ENCODE data around the gene TPK1. TPM values are rescaled to one million over a fixed set of nuclear protein-coding genes. Genes with fewer than 3 reads are reported as not detected.

TPK1 gene
- total RNA-seq, 1 donor from 2014 or later = 2.2 TPM

GRCh38 chr7:144606261-144606660 is 229.6 kb downstream of the TPK1 start:
- TF ChIP-seq CTCF (IDR thresholded peaks at IDR 0.05; ENCODE audit: unreplicated experiment) = no peak
- no peak for DNase-seq (ENCODE audit: low spot score, unreplicated experiment)
- Mint-ChIP-seq H3K27me3 (no peaks in the 10 kb centered on the region), H3K4me1 (ENCODE audit: low read depth) (no peaks in the 10 kb centered on the region), H3K9me3 (ENCODE audit: low read depth) (no peaks in the 10 kb centered on the region), H3K36me3 (ENCODE audit: insufficient read depth) (no peaks in the 10 kb centered on the region), H3K27ac (no peak overlapping the region), H3K4me3 (ENCODE audit: low read depth) (no peak overlapping the region)

GRCh38 chr7:144596953-144597352 is 238.9 kb downstream of the TPK1 start:
- H3K4me3 Mint-ChIP-seq (ENCODE audit: low read depth) = no peak overlapping the region
- no peak for TF ChIP-seq CTCF (IDR thresholded peaks at IDR 0.05; ENCODE audit: unreplicated experiment)
- no peak overlapping the region for H3K27ac Mint-ChIP-seq
- peaks cover 2% of the 10 kb centered on the region for H3K36me3 Mint-ChIP-seq (ENCODE audit: insufficient read depth)
- H3K9me3 Mint-ChIP-seq (ENCODE audit: low read depth) = peaks cover 23% of the 10 kb centered on the region
- DNase-seq (ENCODE audit: low spot score, unreplicated experiment) = no peak
- H3K27me3 Mint-ChIP-seq = no peaks in the 10 kb centered on the region
- no peaks in the 10 kb centered on the region for H3K4me1 Mint-ChIP-seq (ENCODE audit: low read depth)

GRCh38 chr7:144594580-144594979 is 241.3 kb downstream of the TPK1 start:
- TF ChIP-seq CTCF (IDR thresholded peaks at IDR 0.05; ENCODE audit: unreplicated experiment) = no peak
- H3K27me3 Mint-ChIP-seq = no peaks in the 10 kb centered on the region
- no peak overlapping the region for H3K27ac Mint-ChIP-seq
- peaks cover 23% of the 10 kb centered on the region for H3K9me3 Mint-ChIP-seq (ENCODE audit: low read depth)
- DNase-seq (ENCODE audit: low spot score, unreplicated experiment) = no peak
- no peak overlapping the region for H3K4me3 Mint-ChIP-seq (ENCODE audit: low read depth)
- peaks cover 2% of the 10 kb centered on the region for H3K4me1 Mint-ChIP-seq (ENCODE audit: low read depth)
- H3K36me3 Mint-ChIP-seq (ENCODE audit: insufficient read depth) = peaks cover 2% of the 10 kb centered on the region

- DNase-seq (ENCODE audit: low spot score, unreplicated experiment) = no peak
- Mint-ChIP-seq H3K27me3 (no peaks in the 10 kb centered on the region), H3K36me3 (ENCODE audit: insufficient read depth) (no peaks in the 10 kb centered on the region), H3K4me1 (ENCODE audit: low read depth) (peaks cover 2% of the 10 kb centered on the region), H3K4me3 (ENCODE audit: low read depth) (no peak overlapping the region), H3K27ac (no peak overlapping the region), H3K9me3 (ENCODE audit: low read depth) (peaks cover 4% of the 10 kb centered on the region)
- TF ChIP-seq CTCF (IDR thresholded peaks at IDR 0.05; ENCODE audit: unreplicated experiment) = no peak
Observed at GRCh38 chr7:144588559-144589051, 247.2 kb downstream of the TPK1 start.

- no peak for TF ChIP-seq CTCF (IDR thresholded peaks at IDR 0.05; ENCODE audit: unreplicated experiment)
- H3K9me3 Mint-ChIP-seq (ENCODE audit: low read depth) = no peaks in the 10 kb centered on the region
- peaks cover 2% of the 10 kb centered on the region for H3K4me1 Mint-ChIP-seq (ENCODE audit: low read depth)
- no peak overlapping the region for H3K4me3 Mint-ChIP-seq (ENCODE audit: low read depth)
- DNase-seq (ENCODE audit: low spot score, unreplicated experiment) = no peak
- no peaks in the 10 kb centered on the region for H3K27me3 Mint-ChIP-seq
- H3K27ac Mint-ChIP-seq = no peak overlapping the region
- H3K36me3 Mint-ChIP-seq (ENCODE audit: insufficient read depth) = no peaks in the 10 kb centered on the region
Observed at GRCh38 chr7:144587701-144588100, 248.2 kb downstream of the TPK1 start.
